Measurements from ENCODE around the gene KRT15.

DNA sequence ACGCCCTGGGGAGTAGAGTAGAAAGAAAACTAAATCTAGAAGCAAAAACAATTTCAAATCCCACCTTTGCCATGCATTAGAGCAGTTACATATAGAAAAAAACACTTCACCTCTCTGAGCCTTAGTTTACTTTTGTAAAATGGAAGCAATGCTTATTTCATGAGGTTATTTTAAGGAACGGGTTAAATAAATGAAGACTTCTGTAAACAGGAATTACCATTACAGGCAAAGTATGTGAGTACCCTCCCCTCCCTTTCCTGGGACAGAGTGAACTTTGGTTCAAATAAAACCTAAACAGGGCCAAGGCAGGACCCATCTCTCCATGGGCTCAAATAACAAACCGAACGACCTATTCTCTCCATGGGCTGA, 4.5 kb upstream of the KRT15 start:
- no peak for TF ChIP-seq POLR2A (IDR thresholded peaks at IDR 0.05)
- TF ChIP-seq, protein P1, sequence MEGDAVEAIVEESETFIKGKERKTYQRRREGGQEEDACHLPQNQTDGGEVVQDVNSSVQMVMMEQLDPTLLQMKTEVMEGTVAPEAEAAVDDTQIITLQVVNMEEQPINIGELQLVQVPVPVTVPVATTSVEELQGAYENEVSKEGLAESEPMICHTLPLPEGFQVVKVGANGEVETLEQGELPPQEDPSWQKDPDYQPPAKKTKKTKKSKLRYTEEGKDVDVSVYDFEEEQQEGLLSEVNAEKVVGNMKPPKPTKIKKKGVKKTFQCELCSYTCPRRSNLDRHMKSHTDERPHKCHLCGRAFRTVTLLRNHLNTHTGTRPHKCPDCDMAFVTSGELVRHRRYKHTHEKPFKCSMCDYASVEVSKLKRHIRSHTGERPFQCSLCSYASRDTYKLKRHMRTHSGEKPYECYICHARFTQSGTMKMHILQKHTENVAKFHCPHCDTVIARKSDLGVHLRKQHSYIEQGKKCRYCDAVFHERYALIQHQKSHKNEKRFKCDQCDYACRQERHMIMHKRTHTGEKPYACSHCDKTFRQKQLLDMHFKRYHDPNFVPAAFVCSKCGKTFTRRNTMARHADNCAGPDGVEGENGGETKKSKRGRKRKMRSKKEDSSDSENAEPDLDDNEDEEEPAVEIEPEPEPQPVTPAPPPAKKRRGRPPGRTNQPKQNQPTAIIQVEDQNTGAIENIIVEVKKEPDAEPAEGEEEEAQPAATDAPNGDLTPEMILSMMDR (IDR thresholded peaks at IDR 0.05), result no peak
